Type B pancreatic cell (in vitro differentiated cells): Measurements from ENCODE around the gene ZNF747. TPM values are rescaled to one million over a fixed set of nuclear protein-coding genes. Genes with fewer than 3 reads are reported as not detected.

ENCODE experiments used
- DNase-seq: peaks from one replicate; pipeline ENCODE4 v3.0.0; 2021; ENCODE audit warnings: mixed read lengths; ENCODE audit not compliant: unreplicated experiment; ENCODE audit errors: extremely low spot score
- H3K27ac Mint-ChIP-seq: 2 replicates; pipeline ENCODE4 v1.8.0; 2021; ENCODE audit warnings: mild to moderate bottlenecking, mixed read lengths
- H3K27me3 Mint-ChIP-seq: 2 replicates; pipeline ENCODE4 v1.8.0; 2021; ENCODE audit warnings: mixed read lengths
- H3K36me3 Mint-ChIP-seq: 2 replicates; pipeline ENCODE4 v1.8.0; 2021; ENCODE audit warnings: mixed read lengths
- H3K4me1 Mint-ChIP-seq: one replicate; pipeline ENCODE4 v1.8.0; 2021; ENCODE audit warnings: mixed read lengths; ENCODE audit not compliant: unreplicated experiment
- H3K4me3 Mint-ChIP-seq: 2 replicates; pipeline ENCODE4 v1.8.0; 2021; ENCODE audit warnings: mild to moderate bottlenecking, mixed read lengths
- H3K9me3 Mint-ChIP-seq: 2 replicates; pipeline ENCODE4 v1.8.0; 2021; ENCODE audit warnings: mixed read lengths
- total RNA-seq: library from RNA; stranded (reverse); gene quantifications from 2 replicates; pipeline ENCODE4 v1.2.1, GENCODE V29; 2021; ENCODE audit warnings: low replicate concordance
- TF ChIP-seq, protein P1 (sequence below): fragments of 200-600 bp; sonication (generic); conservative IDR thresholded peaks from 2 replicates; pipeline ENCODE4 v1.5.0; 2021; ENCODE audit warnings: antibody characterized with exemption, mild to moderate bottlenecking

The ZNF747 gene
- total RNA-seq, 1 donor from 2014 or later: 11.4 TPM

- H3K9me3 Mint-ChIP-seq: no peaks in the 10 kb centered on the region
- no peaks in the 10 kb centered on the region for H3K36me3 Mint-ChIP-seq
- no peaks in the 10 kb centered on the region for H3K27me3 Mint-ChIP-seq
- TF ChIP-seq, protein P1, sequence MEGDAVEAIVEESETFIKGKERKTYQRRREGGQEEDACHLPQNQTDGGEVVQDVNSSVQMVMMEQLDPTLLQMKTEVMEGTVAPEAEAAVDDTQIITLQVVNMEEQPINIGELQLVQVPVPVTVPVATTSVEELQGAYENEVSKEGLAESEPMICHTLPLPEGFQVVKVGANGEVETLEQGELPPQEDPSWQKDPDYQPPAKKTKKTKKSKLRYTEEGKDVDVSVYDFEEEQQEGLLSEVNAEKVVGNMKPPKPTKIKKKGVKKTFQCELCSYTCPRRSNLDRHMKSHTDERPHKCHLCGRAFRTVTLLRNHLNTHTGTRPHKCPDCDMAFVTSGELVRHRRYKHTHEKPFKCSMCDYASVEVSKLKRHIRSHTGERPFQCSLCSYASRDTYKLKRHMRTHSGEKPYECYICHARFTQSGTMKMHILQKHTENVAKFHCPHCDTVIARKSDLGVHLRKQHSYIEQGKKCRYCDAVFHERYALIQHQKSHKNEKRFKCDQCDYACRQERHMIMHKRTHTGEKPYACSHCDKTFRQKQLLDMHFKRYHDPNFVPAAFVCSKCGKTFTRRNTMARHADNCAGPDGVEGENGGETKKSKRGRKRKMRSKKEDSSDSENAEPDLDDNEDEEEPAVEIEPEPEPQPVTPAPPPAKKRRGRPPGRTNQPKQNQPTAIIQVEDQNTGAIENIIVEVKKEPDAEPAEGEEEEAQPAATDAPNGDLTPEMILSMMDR: no peak
- peaks cover 11% of the 10 kb centered on the region for H3K4me1 Mint-ChIP-seq
- DNase-seq: no peak
- H3K4me3 Mint-ChIP-seq: no peak overlapping the region
- H3K27ac Mint-ChIP-seq: no peak overlapping the region
These were observed 13.2 kb downstream of the ZNF747 start for GRCh38 chr16:30521476-30521872.

- DNase-seq: no peak
- Mint-ChIP-seq H3K27ac (peak overlapping the region; percentile 32), H3K36me3 (no peaks in the 10 kb centered on the region), H3K4me3 (no peak overlapping the region), H3K4me1 (peaks cover 6% of the 10 kb centered on the region), H3K27me3 (no peaks in the 10 kb centered on the region), H3K9me3 (no peaks in the 10 kb centered on the region)
- TF ChIP-seq, protein P1: no peak
These were observed 15.3 kb downstream of the ZNF747 start for GRCh38 chr16:30519120-30520049.

GRCh38 chr16:30518552-30518951 lies 16.1 kb downstream of the ZNF747 start:
- no peaks in the 10 kb centered on the region for H3K9me3 Mint-ChIP-seq
- H3K27ac Mint-ChIP-seq: no peak overlapping the region
- H3K4me1 Mint-ChIP-seq: peaks cover 6% of the 10 kb centered on the region
- no peak overlapping the region for H3K4me3 Mint-ChIP-seq
- no peak for DNase-seq
- TF ChIP-seq, protein P1: no peak
- no peaks in the 10 kb centered on the region for H3K36me3 Mint-ChIP-seq
- no peaks in the 10 kb centered on the region for H3K27me3 Mint-ChIP-seq

DNA sequence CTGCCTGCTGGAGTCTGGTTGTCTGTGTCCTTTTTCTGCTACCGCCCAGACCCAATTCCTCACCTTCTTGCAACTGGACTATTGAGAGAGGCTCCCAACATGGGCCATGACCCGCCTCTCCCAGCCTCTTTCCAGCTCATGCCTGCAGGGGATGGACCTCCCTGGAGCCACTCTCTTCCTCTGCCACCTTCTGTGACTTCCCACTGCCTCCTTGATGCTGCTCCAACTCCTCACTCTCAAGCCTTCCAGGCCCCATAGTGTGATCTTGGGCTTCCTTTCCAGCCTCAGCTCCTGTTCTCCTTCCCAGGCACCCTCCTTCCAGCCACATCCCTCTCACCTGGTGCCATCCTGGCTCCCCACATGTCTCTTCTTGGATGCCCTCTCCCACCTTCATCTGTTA lies 19.4 kb downstream of the ZNF747 start:
- no peaks in the 10 kb centered on the region for H3K27me3 Mint-ChIP-seq
- TF ChIP-seq, protein P1: no peak
- H3K9me3 Mint-ChIP-seq: no peaks in the 10 kb centered on the region
- no peaks in the 10 kb centered on the region for H3K36me3 Mint-ChIP-seq
- no peak for DNase-seq
- H3K27ac Mint-ChIP-seq: no peak overlapping the region
- H3K4me3 Mint-ChIP-seq: no peak overlapping the region
- H3K4me1 Mint-ChIP-seq: no peaks in the 10 kb centered on the region

- no peak overlapping the region for H3K4me3 Mint-ChIP-seq
- no peaks in the 10 kb centered on the region for H3K9me3 Mint-ChIP-seq
- no peaks in the 10 kb centered on the region for H3K27me3 Mint-ChIP-seq
- TF ChIP-seq, protein P1: no peak
- H3K27ac Mint-ChIP-seq: no peak overlapping the region
- DNase-seq: no peak
- H3K36me3 Mint-ChIP-seq: no peaks in the 10 kb centered on the region
- H3K4me1 Mint-ChIP-seq: no peaks in the 10 kb centered on the region
These were observed 23.1 kb downstream of the ZNF747 start for GRCh38 chr16:30511509-30511908.
